MCF 10A (cell line): ENCODE results near the gene DDX59. TPM values are rescaled to one million over a fixed set of nuclear protein-coding genes. Genes with fewer than 3 reads are reported as not detected.

ENCODE experiments used
- BruUV-seq: library from RNA; stranded (reverse); fragments of 400-500 nt; replicated peaks from 2 replicates; lab custom pipeline; 2021; lab: Mats Ljungman, UMichigan
- CTCF ChIA-PET: fragments of 300-600 bp; sonication (Branson Sonifier 250); formaldehyde crosslinking; extraction: SDS; loops from one replicate; lab custom pipeline; 2021; ENCODE audit warnings: antibody characterized with exemption, inconsistent platforms; lab: Yijun Ruan, JAX
- POLR2A ChIA-PET: fragments of 300-600, 350-650 bp; sonication (Branson Sonifier 250); formaldehyde crosslinking; extraction: SDS; loops from one replicate; lab custom pipeline; 2020; ENCODE audit warnings: antibody characterized with exemption, inconsistent platforms; lab: Yijun Ruan, JAX
- DNase-seq: peaks from one replicate; pipeline ENCODE4 v3.0.0-alpha.2; 2018; ENCODE audit not compliant: unreplicated experiment
- H3K27ac Mint-ChIP-seq: one replicate; pipeline ENCODE4 v1.8.0; 2022; ENCODE audit warnings: mild to moderate bottlenecking, low read depth, mixed read lengths; ENCODE audit not compliant: unreplicated experiment
- H3K27me3 Mint-ChIP-seq: one replicate; pipeline ENCODE4 v1.8.0; 2022; ENCODE audit warnings: mixed read lengths; ENCODE audit not compliant: insufficient read depth, unreplicated experiment
- H3K36me3 Mint-ChIP-seq: one replicate; pipeline ENCODE4 v1.8.0; 2022; ENCODE audit warnings: mild to moderate bottlenecking, moderate library complexity, mixed read lengths; ENCODE audit not compliant: insufficient read depth, unreplicated experiment
- H3K4me1 Mint-ChIP-seq: one replicate; pipeline ENCODE4 v1.8.0; 2022; ENCODE audit warnings: mixed read lengths; ENCODE audit not compliant: insufficient read depth, unreplicated experiment
- H3K4me3 Mint-ChIP-seq: one replicate; pipeline ENCODE4 v1.8.0; 2022; ENCODE audit warnings: mild to moderate bottlenecking, moderate library complexity, mixed read lengths; ENCODE audit not compliant: unreplicated experiment
- H3K9me3 Mint-ChIP-seq: one replicate; pipeline ENCODE4 v1.8.0; 2022; ENCODE audit warnings: mixed read lengths; ENCODE audit not compliant: unreplicated experiment
- CTCF ChIP-seq: fragments of 200-600 bp; IDR thresholded peaks from one replicate; pipeline ENCODE4 v1.8.0; 2022; ENCODE audit warnings: antibody characterized with exemption, mild to moderate bottlenecking; ENCODE audit not compliant: unreplicated experiment
- intact Hi-C: fragments of 100-400 bp; cut with micrococcal nuclease; formaldehyde crosslinking; loops from 2 replicates; pipeline ENCODE4 v1.14.1; 2022
- total RNA-seq: library from RNA; stranded (reverse); gene quantifications from 2 replicates; pipeline ENCODE4 v1.2.3, GENCODE V29; 2022

Gene DDX59
- total RNA-seq, 1 experiment from 2014 or later: 50.7 TPM

- CTCF ChIA-PET: interaction anchor here (2.4 to 2.5 kb wide), 3 partner anchors 174 to 209 kb away, joined by 8 to 25 read pairs (median 11); no protein-coding TSS in a partner anchor
- Mint-ChIP-seq H3K4me1 (peaks cover 10% of the 10 kb centered on the region), H3K9me3 (no peaks in the 10 kb centered on the region), H3K27ac (no peak overlapping the region), H3K4me3 (no peak overlapping the region), H3K36me3 (no peaks in the 10 kb centered on the region), H3K27me3 (no peaks in the 10 kb centered on the region)
- POLR2A ChIA-PET: interaction anchor here (0.7 to 2.2 kb wide), 6 partner anchors 12 to 179 kb away, joined by 3 to 12 read pairs (median 3); partner anchors contain the start of gene DDX59
- BruUV-seq: no TSS peak
- no peak for DNase-seq
- TF ChIP-seq CTCF: no peak
- intact Hi-C loops: no loop called here
Measured at GRCh38 chr1:200628223-200628881, 41.4 kb downstream of the DDX59 start.

- no peaks in the 10 kb centered on the region for H3K36me3 Mint-ChIP-seq
- H3K9me3 Mint-ChIP-seq: no peaks in the 10 kb centered on the region
- DNase-seq: no peak
- peaks cover 10% of the 10 kb centered on the region for H3K4me1 Mint-ChIP-seq
- ChIA-PET POLR2A (interaction anchor here (0.6 to 2.2 kb wide), 12 partner anchors 9 to 587 kb away, joined by 3 to 12 read pairs (median 3); partner anchors contain the start of genes CAMSAP2 and DDX59), CTCF (interaction anchor here (0.6 to 2.5 kb wide), 8 partner anchors 21 to 210 kb away, joined by 3 to 25 read pairs (median 4); no protein-coding TSS in a partner anchor)
- no TSS peak for BruUV-seq
- H3K27me3 Mint-ChIP-seq: no peaks in the 10 kb centered on the region
- no peak overlapping the region for H3K27ac Mint-ChIP-seq
- intact Hi-C loops: no loop called here
- TF ChIP-seq CTCF: no peak
- H3K4me3 Mint-ChIP-seq: no peak overlapping the region
Measured at GRCh38 chr1:200627575-200628222, 42.0 kb downstream of the DDX59 start.

- intact Hi-C loops: no loop called here
- CTCF ChIA-PET: interaction anchor here (0.6 to 2.5 kb wide), 8 partner anchors 22 to 211 kb away, joined by 3 to 25 read pairs (median 4); no protein-coding TSS in a partner anchor
- BruUV-seq: no TSS peak
Measured at GRCh38 chr1:200626853-200627534, 42.7 kb downstream of the DDX59 start.

More at GRCh38 chr1:200626853-200627534, 42.7 kb downstream of the DDX59 start:
- Mint-ChIP-seq H3K36me3 (no peaks in the 10 kb centered on the region), H3K27me3 (no peaks in the 10 kb centered on the region), H3K9me3 (no peaks in the 10 kb centered on the region), H3K27ac (no peak overlapping the region), H3K4me1 (peaks cover 10% of the 10 kb centered on the region), H3K4me3 (no peak overlapping the region)
- no peak for DNase-seq
- no peak for TF ChIP-seq CTCF
- POLR2A ChIA-PET: interaction anchor here (0.6 to 2.2 kb wide), 9 partner anchors 9 to 586 kb away, joined by 3 to 12 read pairs (median 3); partner anchors contain the start of genes CAMSAP2 and DDX59
